Medulla oblongata (tissue), 1 donor: Measurements from ENCODE around the gene ARL14.

Experiments
- DNase-seq: peaks from one replicate; pipeline ENCODE4 v3.0.0-alpha.2; 2015; ENCODE audit errors: extremely low spot score

Gene ARL14

DNA sequence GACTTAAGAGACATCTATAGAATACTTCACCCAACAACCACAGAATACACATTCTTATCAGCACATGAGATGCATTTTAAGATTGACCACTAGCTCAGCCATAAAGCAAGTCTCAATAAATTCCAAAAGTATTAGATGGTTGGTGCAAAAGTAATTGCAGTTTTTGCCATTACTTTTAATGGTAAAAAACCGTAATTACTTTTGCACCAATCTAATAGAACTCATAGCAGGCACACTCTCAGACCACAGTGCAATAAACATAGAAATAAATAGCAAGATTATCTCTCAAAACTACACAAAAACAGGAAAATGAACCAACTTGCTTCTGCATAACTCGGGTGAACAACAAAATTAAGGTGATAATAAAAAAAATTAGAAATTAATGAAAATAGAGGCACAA, 45.4 kb downstream of the ARL14 start:
- no peak for DNase-seq

DNA sequence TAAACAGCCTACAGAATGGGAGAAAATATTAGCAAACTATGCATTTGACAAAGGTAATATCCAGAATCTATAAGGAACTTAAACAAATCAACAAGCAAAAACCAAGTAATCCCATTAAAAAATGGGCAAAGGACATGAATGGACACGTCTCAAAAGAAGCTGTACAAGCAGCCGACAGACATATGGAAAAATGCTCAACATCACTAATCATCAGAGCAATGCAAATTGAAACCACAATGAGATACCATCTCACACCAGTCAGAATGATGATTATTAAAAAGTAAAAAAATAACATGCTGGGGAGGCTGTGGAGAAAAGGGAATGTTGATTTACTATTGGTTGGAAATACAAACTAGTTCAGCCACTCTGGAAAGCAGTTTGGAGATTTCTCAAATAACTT, 48.4 kb downstream of the ARL14 start:
- DNase-seq = no peak
